Measurements from ENCODE around the gene CCDC126. TPM values are rescaled to one million over a fixed set of nuclear protein-coding genes. Genes with fewer than 3 reads are reported as not detected.
A peak's percentile ranks its signal among the peaks of the same experiment; 100 is the strongest.

CCDC126 gene
- total and polyA plus RNA-seq, 10 of the 15 experiments (the other 5 are each of a cell fraction or from before 2014, with no cell fraction given), result 10.9 to 49.9 (median 24.1) TPM

GRCh38 chr7:23586159-23586558 is 11.0 kb upstream of the CCDC126 start (continued):
- TF ChIP-seq ZNF687 (IDR thresholded peaks at IDR 0.05), result no peak

GRCh38 chr7:23590529-23590928 is 6.7 kb upstream of the CCDC126 start:
- no peak for ATAC-seq
- H4K20me1 ChIP-seq (ENCODE audit: control insufficient read depth, insufficient read depth), result no peaks in the 10 kb centered on the region
- CTCF ChIA-PET, result no interaction called here
- POLR2A ChIA-PET, result no interaction called here
- H3K4me3 ChIP-seq, result no peak overlapping the region
- SMC1A ChIA-PET (ENCODE audit: uncharacterized antibody, unreplicated experiment), result interaction anchor here (0.8 to 1.7 kb wide), 3 partner anchors 10 to 528 kb away, joined by 3 read pairs; no protein-coding TSS in a partner anchor
- DNase-seq (ENCODE audit: low read depth, low spot score), result no peak
- WGBS (ENCODE audit: insufficient coverage, insufficient replicate concordance, low lambda C conversion rate, missing lambda C conversion rate), result 81% methylated on average over 1 of the region's 1 CpG
- H3K9me3 ChIP-seq (replicated peaks; ENCODE audit: control insufficient read depth, insufficient read depth, low read length), result no peaks in the 10 kb centered on the region; the same call in 2 of the 3 replicates
- FAIRE-seq, result no peak
- no peak overlapping the region for H2AFZ ChIP-seq (ENCODE audit: control insufficient read depth, low read depth, low read length)
- in situ Hi-C loops (cut with MboI) (no loop called here), intact Hi-C loops (cut with micrococcal nuclease; ENCODE audit: unreplicated experiment) (loop anchor here (10.0 kb wide), 1 partner anchor 1374 kb away; no protein-coding TSS in a partner anchor)
- TF ChIP-seq PBX3 (IDR thresholded peaks at IDR 0.05; ENCODE audit: insufficient replicate concordance, low read depth, low read length) (no peak), PKNOX1 (IDR thresholded peaks at IDR 0.05) (no peak), ZNF687 (IDR thresholded peaks at IDR 0.05) (no peak), SKIL (IDR thresholded peaks at IDR 0.05; ENCODE audit: low read depth, poor library complexity, severe bottlenecking) (no peak), SPI1 (IDR thresholded peaks at IDR 0.05; ENCODE audit: borderline replicate concordance, insufficient read depth, low read depth, low read length) (peak; percentile 73; the same call in 1 of the 2 replicates), NFYB (IDR thresholded peaks at IDR 0.05; ENCODE audit: insufficient read depth, low read depth, low read length) (no peak), LARP7 (IDR thresholded peaks at IDR 0.05) (no peak), CBX5 (IDR thresholded peaks at IDR 0.05; ENCODE audit: low read depth) (no peak)
- BruUV-seq (replicated peaks), result no TSS peak
- H3K4me2 ChIP-seq (ENCODE audit: control insufficient read depth, insufficient read depth), result no peak overlapping the region
- H3K36me3 ChIP-seq (ENCODE audit: control insufficient read depth in 2 of 2, insufficient read depth in 2 of 2, low read length in 1 of 2), result no peaks in the 10 kb centered on the region
- no peak overlapping the region for H3K9ac ChIP-seq (ENCODE audit: control insufficient read depth, insufficient read depth, low read length)
- H3K4me1 ChIP-seq (ENCODE audit: control insufficient read depth, insufficient read depth, low read length), result peaks cover 19% of the 10 kb centered on the region
- no peaks in the 10 kb centered on the region for H3K79me2 ChIP-seq (ENCODE audit: control insufficient read depth, insufficient read depth, low read length)
- no peak overlapping the region for H3K27ac ChIP-seq (ENCODE audit: control insufficient read depth, insufficient read depth)
- no peaks in the 10 kb centered on the region for H3K27me3 ChIP-seq (replicated peaks in 1 of 2; ENCODE audit: control insufficient read depth in 2 of 2, insufficient read depth in 2 of 2, low read length in 1 of 2)
- RAD21 ChIA-PET (ENCODE audit: unreplicated experiment), result no interaction called here
